Activated T-cell treated with anti-CD3 and anti-CD28 coated beads, Interleukin-2, amount 50 U/mL, for 72 hours (primary cell): ENCODE data around the gene BRPF1. TPM values are rescaled to one million over a fixed set of nuclear protein-coding genes. Genes with fewer than 3 reads are reported as not detected.

Experiments used
- ATAC-seq, 2 donors: fragments of 150-1000 bp; cut with Tn5 transposase; replicated peaks in 1 of 2; 2 replicates each; pipeline ENCODE4 v1.10.0; 2021; ENCODE audit warnings: moderate library complexity in 2 of 2, mild to moderate bottlenecking in 1 of 2
- DNase-seq, 2 donors: peaks; one replicate each; pipeline ENCODE4 v3.0.0; 2021 to 2022; ENCODE audit warnings: mixed read lengths in 1 of 2
- H3K27ac Mint-ChIP-seq: one replicate; pipeline ENCODE4 v1.8.0; 2022; ENCODE audit warnings: mild to moderate bottlenecking, moderate library complexity, mixed read lengths
- H3K27me3 Mint-ChIP-seq: one replicate; pipeline ENCODE4 v1.8.0; 2022; ENCODE audit warnings: low read depth, mixed read lengths
- H3K36me3 Mint-ChIP-seq, 2 donors: one replicate each; pipeline ENCODE4 v1.8.0; 2022; ENCODE audit warnings: mixed read lengths in 2 of 2, mild to moderate bottlenecking in 1 of 2; ENCODE audit not compliant: insufficient read depth in 2 of 2
- H3K4me1 Mint-ChIP-seq: one replicate; pipeline ENCODE4 v1.8.0; 2022; ENCODE audit warnings: low read depth, mixed read lengths
- H3K4me3 Mint-ChIP-seq, 2 donors: one replicate each; pipeline ENCODE4 v1.8.0; 2022; ENCODE audit warnings: mild to moderate bottlenecking in 2 of 2, mixed read lengths in 2 of 2, moderate library complexity in 2 of 2
- H3K9me3 Mint-ChIP-seq, 2 donors: one replicate each; pipeline ENCODE4 v1.8.0; 2022; ENCODE audit warnings: mixed read lengths in 2 of 2
- total RNA-seq, 2 donors: library from RNA; stranded (reverse); gene quantifications; one replicate each; pipeline ENCODE4 v1.2.3, GENCODE V29; 2022

Gene BRPF1
- total RNA-seq, 2 donors from 2014 or later = 34.6 to 42.7 TPM

DNA sequence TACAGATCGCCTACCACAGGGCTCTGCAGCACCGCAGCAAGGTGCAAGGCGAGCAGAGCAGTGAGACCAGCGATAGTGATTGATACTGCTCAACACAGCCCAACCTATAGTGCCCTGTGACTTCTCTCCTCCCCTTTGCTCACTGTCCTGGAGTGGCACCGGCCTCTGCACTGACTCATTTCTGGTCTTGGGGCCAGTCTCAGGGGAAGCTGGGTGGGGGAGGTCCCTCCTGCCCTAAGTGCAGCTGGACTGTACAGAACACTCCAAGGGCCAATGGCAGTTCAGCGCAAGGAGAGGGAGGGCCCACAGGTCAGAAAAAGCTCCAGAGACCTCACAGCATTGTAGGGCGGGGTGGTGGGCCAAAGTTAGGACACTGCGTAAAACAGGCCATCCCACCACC is 15.7 kb downstream of the BRPF1 start:
- ATAC-seq (no peak), DNase-seq (peak in 1 of 2 donors; percentile 36)
- Mint-ChIP-seq H3K27ac (peak overlapping the region; percentile 22), H3K4me1 (peaks cover 70% of the 10 kb centered on the region), H3K9me3 (no peaks in the 10 kb centered on the region), H3K4me3 (peak overlapping the region in 1 of 2 donors; percentile 57), H3K36me3 (peaks cover 3 to 31% of the 10 kb centered on the region in 2 donors), H3K27me3 (no peaks in the 10 kb centered on the region)

DNA sequence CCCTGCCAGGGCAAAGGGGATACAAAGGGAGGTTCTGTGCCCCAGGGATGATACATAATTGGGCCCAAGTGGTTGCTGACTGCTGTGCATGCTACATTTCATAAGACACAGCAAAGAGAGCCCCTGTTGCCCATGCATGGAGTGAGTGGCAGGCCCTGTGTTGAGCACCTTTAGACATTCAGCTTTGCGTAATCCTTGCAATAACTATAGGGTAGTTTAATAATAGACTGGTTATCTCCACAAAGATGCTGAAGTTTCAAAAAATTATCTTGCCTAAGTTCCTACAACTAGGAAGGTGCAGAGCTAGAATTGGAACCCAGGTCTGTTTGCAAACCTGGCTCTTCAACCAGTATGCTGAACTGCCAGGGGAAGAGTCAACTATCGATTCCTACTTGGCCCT is 16.5 kb downstream of the BRPF1 start:
- ATAC-seq = no peak
- no peak overlapping the region for H3K4me3 Mint-ChIP-seq

DNA sequence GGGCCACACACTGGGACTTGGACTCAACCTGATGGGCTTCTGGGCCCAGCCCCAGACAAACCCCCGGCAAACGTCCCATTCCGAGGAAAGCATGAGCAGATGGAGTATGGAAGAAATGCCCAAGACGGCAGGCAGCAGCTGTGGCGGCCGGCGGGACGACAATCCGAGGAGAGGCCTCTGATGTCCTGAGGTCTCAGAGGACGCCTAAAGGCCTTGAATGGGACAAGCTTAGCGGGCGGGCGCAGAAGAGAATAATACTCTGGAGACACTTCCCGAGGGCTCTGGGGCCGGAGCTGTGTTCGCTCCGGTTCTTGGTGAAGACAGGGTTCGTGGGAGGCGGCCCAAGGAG is 17.7 kb downstream of the BRPF1 start:
- Mint-ChIP-seq H3K27ac (peak overlapping the region; percentile 87), H3K27me3 (no peaks in the 10 kb centered on the region), H3K4me3 (peak overlapping the region; percentile 88 to 97), H3K4me1 (peaks cover 82% of the 10 kb centered on the region), H3K36me3 (peaks cover 5 to 32% of the 10 kb centered on the region in 2 donors), H3K9me3 (no peaks in the 10 kb centered on the region)
- DNase-seq = no peak
- ATAC-seq = no peak

More for the DNA sequence above, 16.5 kb downstream of the BRPF1 start:
- H3K36me3 Mint-ChIP-seq = peaks cover 3 to 35% of the 10 kb centered on the region in 2 donors
- no peaks in the 10 kb centered on the region for H3K27me3 Mint-ChIP-seq
- H3K9me3 Mint-ChIP-seq = no peaks in the 10 kb centered on the region
- H3K27ac Mint-ChIP-seq = no peak overlapping the region
- DNase-seq = no peak
- H3K4me1 Mint-ChIP-seq = peaks cover 75% of the 10 kb centered on the region

DNA sequence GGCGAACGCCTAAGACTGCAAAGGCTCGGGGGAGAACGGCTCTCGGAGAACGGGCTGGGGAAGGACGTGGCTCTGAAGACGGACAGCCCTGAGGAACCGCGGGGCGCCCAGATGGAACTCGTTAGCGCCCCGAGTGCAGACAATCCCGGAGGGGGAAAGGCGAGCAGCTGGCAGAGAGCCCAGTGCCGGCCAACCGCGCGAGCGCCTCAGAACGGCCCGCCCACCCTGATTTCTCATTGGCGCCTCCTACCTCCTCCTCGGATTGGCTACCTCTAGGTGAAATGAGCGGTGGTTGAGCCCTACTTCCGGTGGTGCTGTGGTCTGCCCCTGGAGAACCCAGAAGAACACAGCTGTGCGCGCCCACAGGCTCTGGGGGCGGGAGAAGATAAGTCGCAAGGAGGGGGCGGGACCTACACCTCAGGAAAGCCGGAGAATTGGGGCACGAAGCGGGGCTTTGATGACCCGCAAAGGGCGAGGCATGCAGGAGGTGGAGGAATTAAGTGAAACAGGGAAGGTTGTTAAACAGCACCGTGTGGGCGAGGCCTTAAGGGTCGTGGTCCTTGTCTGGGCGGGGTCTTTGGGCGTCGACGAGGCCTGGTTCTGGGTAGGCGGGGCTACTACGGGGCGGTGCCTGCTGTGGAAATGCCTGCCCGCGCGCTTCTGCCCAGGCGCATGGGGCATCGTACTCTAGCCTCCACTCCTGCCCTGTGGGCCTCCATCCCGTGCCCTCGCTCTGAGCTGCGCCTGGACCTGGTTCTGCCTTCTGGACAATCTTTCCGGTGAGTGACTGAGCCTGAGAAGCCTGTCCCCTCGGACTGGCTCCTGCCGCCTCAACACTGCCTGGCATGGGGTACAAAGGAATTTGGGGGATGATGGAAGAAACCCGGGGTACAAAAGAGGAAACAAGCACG is 18.4 kb downstream of the BRPF1 start, which contains the start of gene OGG1:
TSS of gene OGG1 (plus strand) at position 308 of the 911 bp plus-strand sequence. CDS start at position 643, 335 bp downstream.
- Mint-ChIP-seq H3K4me3 (peak within 1 kb of the TSS; percentile 88 to 97), H3K27me3 (no peaks in the 10 kb centered on the region), H3K36me3 (peaks cover 1 to 34% of the 10 kb centered on the region in 2 donors), H3K9me3 (no peaks in the 10 kb centered on the region), H3K4me1 (peaks cover 83% of the 10 kb centered on the region), H3K27ac (peak within 1 kb of the TSS; percentile 87)
- peak; percentile 95 to 98 for DNase-seq
- peak; percentile 94 to 95 for ATAC-seq

DNA sequence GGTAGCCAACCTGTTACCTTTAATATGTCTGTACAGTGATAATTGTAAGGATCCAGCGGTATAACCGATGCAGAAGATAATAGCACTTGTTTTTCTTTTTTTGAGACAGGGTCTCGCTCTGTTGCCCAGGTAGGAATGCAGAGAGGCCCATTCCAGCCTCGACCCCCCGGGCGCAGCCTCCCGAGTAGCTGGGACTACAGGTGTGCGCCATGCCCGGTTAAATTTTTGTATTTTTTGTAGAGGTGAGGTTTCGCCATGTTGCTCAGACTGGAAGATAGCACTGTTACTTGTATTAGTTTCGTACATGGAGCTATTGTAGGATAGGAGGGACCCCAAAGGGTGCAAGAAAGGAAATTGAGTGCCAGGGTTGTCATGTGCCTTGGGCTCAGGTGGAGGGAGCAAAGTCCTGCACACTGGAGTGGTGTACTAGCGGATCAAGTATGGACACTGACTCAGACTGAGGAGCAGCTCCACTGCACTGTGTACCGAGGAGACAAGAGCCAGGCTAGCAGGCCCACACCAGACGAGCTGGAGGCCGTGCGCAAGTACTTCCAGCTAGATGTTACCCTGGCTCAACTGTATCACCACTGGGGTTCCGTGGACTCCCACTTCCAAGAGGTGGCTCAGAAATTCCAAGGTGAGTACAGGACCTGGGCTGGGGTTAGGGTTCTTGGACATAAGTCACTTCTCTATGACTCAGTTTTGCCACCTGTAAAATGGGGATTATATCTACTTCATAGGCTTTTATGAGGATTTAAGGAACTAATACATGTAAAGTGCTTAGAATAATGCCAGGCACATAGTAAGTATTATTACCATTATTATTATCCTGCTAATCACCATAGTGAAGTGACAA is 19.2 kb downstream of the BRPF1 start:
- Mint-ChIP-seq H3K36me3 (peaks cover 1 to 34% of the 10 kb centered on the region in 2 donors), H3K27ac (peak overlapping the region; percentile 87), H3K4me3 (peak overlapping the region; percentile 88 to 97), H3K27me3 (no peaks in the 10 kb centered on the region), H3K9me3 (no peaks in the 10 kb centered on the region), H3K4me1 (peaks cover 77% of the 10 kb centered on the region)
- ATAC-seq = no peak
- DNase-seq = no peak

DNA sequence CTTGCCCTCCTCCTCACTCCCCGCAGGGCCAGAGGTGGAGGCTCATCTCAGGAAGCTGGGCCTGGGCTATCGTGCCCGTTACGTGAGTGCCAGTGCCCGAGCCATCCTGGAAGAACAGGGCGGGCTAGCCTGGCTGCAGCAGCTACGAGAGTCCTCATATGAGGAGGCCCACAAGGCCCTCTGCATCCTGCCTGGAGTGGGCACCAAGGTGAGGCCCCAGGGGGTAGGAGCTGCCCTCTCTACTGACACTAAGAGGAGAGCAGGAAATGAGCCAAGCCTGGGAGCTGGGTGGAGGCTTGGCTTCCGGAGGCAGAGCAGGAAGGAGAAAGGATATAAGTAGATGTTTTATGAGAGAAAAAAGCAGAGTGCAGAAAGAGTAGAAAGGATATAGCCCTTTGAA is 23.1 kb downstream of the BRPF1 start:
- ATAC-seq = no peak
- no peak for DNase-seq
- peak overlapping the region; percentile 23 to 27 for H3K4me3 Mint-ChIP-seq
- no peaks in the 10 kb centered on the region for H3K9me3 Mint-ChIP-seq
- no peaks in the 10 kb centered on the region for H3K27me3 Mint-ChIP-seq
- H3K36me3 Mint-ChIP-seq = peaks cover 5 to 35% of the 10 kb centered on the region in 2 donors
- H3K4me1 Mint-ChIP-seq = peaks cover 43% of the 10 kb centered on the region
- H3K27ac Mint-ChIP-seq = peak overlapping the region; percentile 71

DNA sequence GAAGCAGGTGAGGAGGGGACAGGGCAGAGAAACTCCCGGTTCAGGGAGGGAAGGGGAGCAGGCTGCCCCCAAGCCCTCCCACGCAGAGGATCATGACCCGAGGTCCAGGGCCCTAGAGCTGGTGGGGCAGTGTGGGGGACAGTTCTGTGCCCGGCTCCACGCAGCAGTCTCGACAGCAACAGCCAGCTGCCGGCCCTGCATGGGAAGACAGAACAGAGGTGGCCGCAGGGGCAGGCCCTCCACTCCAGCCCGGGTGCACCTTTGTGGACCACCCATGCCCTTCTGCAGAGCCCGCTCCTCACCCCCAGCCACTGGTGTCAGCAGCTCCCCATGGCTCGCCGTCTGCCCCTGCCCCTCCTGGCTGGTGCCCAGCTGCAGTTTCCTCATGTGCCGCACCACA is 25.9 kb downstream of the BRPF1 start:
- ATAC-seq (no peak), DNase-seq (no peak)
- Mint-ChIP-seq H3K4me1 (peaks cover 18% of the 10 kb centered on the region), H3K9me3 (no peaks in the 10 kb centered on the region), H3K4me3 (no peak overlapping the region), H3K36me3 (peaks cover 13 to 33% of the 10 kb centered on the region in 2 donors), H3K27ac (no peak overlapping the region), H3K27me3 (no peaks in the 10 kb centered on the region)

DNA sequence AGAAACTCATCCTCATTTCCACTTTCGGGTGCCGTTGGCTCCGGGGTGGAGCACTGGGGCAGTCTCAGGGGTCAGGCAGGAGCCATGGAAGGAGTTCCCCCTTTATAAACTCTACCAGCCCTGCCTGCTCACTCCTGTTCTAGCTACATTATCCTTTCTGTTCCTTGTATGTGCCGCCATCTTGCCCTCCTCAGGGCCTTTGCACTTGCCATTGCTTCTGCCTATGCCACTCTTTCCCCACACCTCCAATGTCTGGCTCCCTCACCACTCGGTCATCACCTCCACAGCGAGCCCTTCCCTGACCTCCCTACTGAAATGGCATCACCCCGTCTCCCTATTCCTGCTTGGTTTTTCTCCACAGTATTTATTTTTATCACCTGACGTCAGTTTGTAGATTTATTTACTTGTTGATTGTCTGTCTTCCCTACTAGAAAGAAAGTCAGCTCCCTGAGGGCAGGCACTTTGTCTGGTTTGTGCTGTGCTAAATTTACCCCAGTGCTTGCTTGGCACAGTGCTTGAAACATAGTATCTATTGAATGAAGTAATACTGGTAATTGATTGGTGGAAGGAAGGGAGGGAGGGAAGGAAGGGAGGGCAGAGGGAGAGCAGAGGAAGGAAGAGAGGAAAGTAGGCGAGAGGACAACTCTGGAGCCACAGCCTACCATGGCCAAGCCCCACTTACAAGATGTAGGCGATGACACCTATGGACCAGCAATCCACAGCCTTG is 29.4 kb downstream of the BRPF1 start:
- no peaks in the 10 kb centered on the region for H3K27me3 Mint-ChIP-seq
- no peaks in the 10 kb centered on the region for H3K9me3 Mint-ChIP-seq
- H3K4me1 Mint-ChIP-seq = peaks cover 12% of the 10 kb centered on the region
- peaks cover 13 to 25% of the 10 kb centered on the region in 2 donors for H3K36me3 Mint-ChIP-seq
- DNase-seq (no peak), ATAC-seq (no peak)
- H3K27ac Mint-ChIP-seq = peak overlapping the region; percentile 70
- H3K4me3 Mint-ChIP-seq = no peak overlapping the region

DNA sequence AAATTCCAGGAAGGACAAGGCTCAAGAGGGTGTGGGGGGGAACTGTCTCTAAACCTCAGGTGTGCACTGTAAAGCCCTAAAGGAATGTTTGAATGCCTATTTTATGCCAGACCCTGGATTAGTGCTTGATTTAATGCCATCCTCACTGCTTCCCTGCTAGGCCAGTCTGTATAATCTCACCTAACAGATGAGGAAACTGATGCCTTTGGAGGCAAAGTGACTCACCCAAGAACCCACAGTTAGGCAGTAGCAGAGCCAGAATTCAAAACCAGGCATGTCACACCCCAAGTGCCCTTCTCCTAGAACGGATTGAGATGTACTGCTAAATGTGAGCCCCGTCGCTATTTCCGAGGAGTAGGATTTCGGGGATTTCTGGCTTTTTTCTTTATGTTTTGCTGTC is 30.4 kb downstream of the BRPF1 start:
- H3K27ac Mint-ChIP-seq = no peak overlapping the region
- no peak for DNase-seq
- no peaks in the 10 kb centered on the region for H3K27me3 Mint-ChIP-seq
- ATAC-seq = peak in 1 of 2 donors; percentile 24
- H3K36me3 Mint-ChIP-seq = peaks cover 15 to 17% of the 10 kb centered on the region in 2 donors
- no peak overlapping the region for H3K4me3 Mint-ChIP-seq
- no peaks in the 10 kb centered on the region for H3K9me3 Mint-ChIP-seq
- peaks cover 13% of the 10 kb centered on the region for H3K4me1 Mint-ChIP-seq

DNA sequence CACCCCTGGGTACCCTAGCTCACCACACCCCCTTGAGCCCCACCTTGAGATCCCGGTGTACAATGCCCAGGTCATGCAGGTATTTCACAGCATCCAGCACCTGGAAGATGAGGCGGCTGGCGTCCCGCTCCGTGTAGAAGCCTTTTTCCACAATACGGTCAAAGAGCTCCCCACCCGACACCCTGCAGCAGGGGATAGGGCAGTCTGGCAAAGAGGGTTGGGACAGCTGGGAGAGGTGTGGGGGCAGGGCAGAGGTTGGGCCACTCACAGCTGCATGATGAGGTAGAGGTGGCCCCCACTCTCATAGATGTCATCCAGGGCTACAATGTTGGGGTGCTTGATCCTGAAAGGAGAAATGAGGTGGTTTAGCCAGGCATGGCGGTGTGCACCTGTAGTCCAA is 31.3 kb downstream of the BRPF1 start:
- peaks cover 18% of the 10 kb centered on the region for H3K4me1 Mint-ChIP-seq
- H3K36me3 Mint-ChIP-seq = peaks cover 16 to 19% of the 10 kb centered on the region in 2 donors
- no peak for ATAC-seq
- H3K4me3 Mint-ChIP-seq = no peak overlapping the region
- no peak for DNase-seq
- no peaks in the 10 kb centered on the region for H3K9me3 Mint-ChIP-seq
- no peak overlapping the region for H3K27ac Mint-ChIP-seq
- H3K27me3 Mint-ChIP-seq = no peaks in the 10 kb centered on the region

DNA sequence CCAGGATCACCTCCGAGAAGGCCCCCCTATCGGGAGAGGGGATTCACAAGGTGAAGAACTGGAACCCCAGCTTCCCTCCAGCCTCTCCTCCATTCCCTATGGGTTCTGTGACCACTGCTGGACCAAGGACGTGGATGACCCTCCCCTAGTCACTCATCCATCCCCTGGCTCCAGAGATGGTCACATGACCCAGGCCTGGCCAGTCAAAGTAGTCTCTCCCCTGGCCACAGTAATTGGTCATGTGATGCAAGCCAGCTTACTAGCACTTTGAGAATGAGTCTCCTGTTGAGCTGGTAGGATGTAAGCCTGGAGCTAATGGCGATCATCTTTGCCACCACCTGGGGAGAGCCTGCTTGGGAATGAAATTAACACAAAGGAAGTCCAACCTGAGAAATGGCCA is 34.3 kb downstream of the BRPF1 start:
- H3K36me3 Mint-ChIP-seq = peaks cover 8 to 12% of the 10 kb centered on the region in 2 donors

DNA sequence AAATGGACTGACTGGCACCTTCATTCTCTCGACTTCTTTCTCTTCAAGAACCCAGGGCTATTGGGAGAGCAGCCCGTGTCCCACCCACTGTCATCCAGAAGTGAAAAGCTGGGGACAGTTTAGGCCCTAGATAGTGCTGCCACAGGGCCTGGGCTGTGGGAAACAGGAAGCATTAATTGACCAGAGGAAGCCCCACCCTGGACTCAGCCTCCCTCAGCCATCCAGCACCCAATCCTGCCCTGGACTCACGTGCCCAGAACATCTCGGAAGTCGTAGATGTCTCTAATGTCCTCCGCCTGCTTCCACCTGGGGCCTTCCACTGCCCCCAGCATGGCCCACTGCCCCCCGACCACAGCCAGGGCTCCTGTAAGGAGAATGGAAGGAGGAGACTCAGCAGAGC is 35.9 kb downstream of the BRPF1 start:
- Mint-ChIP-seq H3K4me3 (peak overlapping the region; percentile 78 to 88), H3K27ac (no peak overlapping the region), H3K9me3 (no peaks in the 10 kb centered on the region), H3K27me3 (no peaks in the 10 kb centered on the region), H3K4me1 (peaks cover 49% of the 10 kb centered on the region), H3K36me3 (peaks cover 4 to 8% of the 10 kb centered on the region in 2 donors)
- ATAC-seq (no peak), DNase-seq (no peak)

More for the DNA sequence above, 34.3 kb downstream of the BRPF1 start:
- Mint-ChIP-seq H3K9me3 (no peaks in the 10 kb centered on the region), H3K4me3 (no peak overlapping the region), H3K27me3 (no peaks in the 10 kb centered on the region), H3K4me1 (peaks cover 45% of the 10 kb centered on the region), H3K27ac (no peak overlapping the region)
- DNase-seq (no peak), ATAC-seq (no peak)
